Parathyroid adenoma (tissue), 2 donors: ENCODE results near the gene ZNF385A.

Source experiments
- H2AFZ ChIP-seq: fragments of 300-600 bp; sonication (generic); one replicate; pipeline ENCODE4 v1.7.0; 2017; ENCODE audit warnings: antibody characterized with exemption, mild to moderate bottlenecking
- H3K27ac ChIP-seq: fragments of 300-600 bp; sonication (generic); one replicate; pipeline ENCODE4 v1.7.0; 2017
- H3K27me3 ChIP-seq: fragments of 300-600 bp; sonication (generic); one replicate; pipeline ENCODE4 v1.7.0; 2017; ENCODE audit warnings: low read length; ENCODE audit not compliant: control insufficient read depth, insufficient read depth
- H3K36me3 ChIP-seq: fragments of 300-600 bp; sonication (generic); one replicate; pipeline ENCODE4 v1.7.0; 2017; ENCODE audit warnings: low read length; ENCODE audit not compliant: control insufficient read depth, insufficient read depth
- H3K4me1 ChIP-seq: fragments of 300-600 bp; sonication (generic); one replicate; pipeline ENCODE4 v1.7.0; 2017; ENCODE audit warnings: control low read depth
- H3K4me2 ChIP-seq: fragments of 300-600 bp; sonication (generic); one replicate; pipeline ENCODE4 v1.7.0; 2017; ENCODE audit warnings: low read length
- H3K4me3 ChIP-seq: fragments of 300-600 bp; sonication (generic); one replicate; pipeline ENCODE4 v1.7.0; 2017; ENCODE audit warnings: low read depth, low read length
- H3K79me2 ChIP-seq: fragments of 300-600 bp; sonication (generic); one replicate; pipeline ENCODE4 v1.7.0; 2017; ENCODE audit warnings: control low read depth
- H3K9ac ChIP-seq: fragments of 300-600 bp; sonication (generic); one replicate; pipeline ENCODE4 v1.7.0; 2017; ENCODE audit warnings: mild to moderate bottlenecking
- H3K9me3 ChIP-seq: fragments of 300-600 bp; sonication (generic); one replicate; pipeline ENCODE4 v1.7.0; 2017; ENCODE audit warnings: low read length; ENCODE audit not compliant: control insufficient read depth
- CTCF ChIP-seq: fragments of 300-600 bp; sonication (generic); IDR thresholded peaks from one replicate; pipeline ENCODE4 v1.7.0; 2017; ENCODE audit warnings: antibody characterized with exemption, mild to moderate bottlenecking
- donor health status: primary hyperparathyroidism.

Gene ZNF385A

GRCh38 chr12:54337280-54337842 lies 47.2 kb downstream of the ZNF385A start:
- Histone ChIP-seq H3K4me3 (no peak overlapping the region), H3K36me3 (no peaks in the 10 kb centered on the region), H3K27me3 (no peaks in the 10 kb centered on the region), H2AFZ (no peak overlapping the region), H3K4me1 (peaks cover 5% of the 10 kb centered on the region), H3K9ac (no peak overlapping the region), H3K9me3 (no peaks in the 10 kb centered on the region), H3K79me2 (peaks cover 23% of the 10 kb centered on the region), H3K4me2 (peak overlapping the region; percentile 1), H3K27ac (no peak overlapping the region)
- peak; percentile 24 for TF ChIP-seq CTCF

- no peaks in the 10 kb centered on the region for H3K36me3 ChIP-seq
- H3K79me2 ChIP-seq = peaks cover 47% of the 10 kb centered on the region
- no peak for TF ChIP-seq CTCF
- no peak overlapping the region for H3K9ac ChIP-seq
- H3K9me3 ChIP-seq = no peaks in the 10 kb centered on the region
- H3K4me2 ChIP-seq = no peak overlapping the region
- H2AFZ ChIP-seq = no peak overlapping the region
- H3K27ac ChIP-seq = no peak overlapping the region
- H3K27me3 ChIP-seq = no peaks in the 10 kb centered on the region
- H3K4me1 ChIP-seq = peaks cover 5% of the 10 kb centered on the region
- H3K4me3 ChIP-seq = no peak overlapping the region
Observed at GRCh38 chr12:54333420-54334034, 51.0 kb downstream of the ZNF385A start.

GRCh38 chr12:54331461-54331860 lies 53.1 kb downstream of the ZNF385A start:
- no peaks in the 10 kb centered on the region for H3K4me1 ChIP-seq
- H3K27ac ChIP-seq = no peak overlapping the region
- no peak overlapping the region for H2AFZ ChIP-seq
- H3K4me2 ChIP-seq = no peak overlapping the region
- no peak overlapping the region for H3K9ac ChIP-seq
- no peak overlapping the region for H3K4me3 ChIP-seq
- H3K9me3 ChIP-seq = no peaks in the 10 kb centered on the region
- TF ChIP-seq CTCF = no peak
- H3K79me2 ChIP-seq = peaks cover 65% of the 10 kb centered on the region
- H3K27me3 ChIP-seq = no peaks in the 10 kb centered on the region
- H3K36me3 ChIP-seq = no peaks in the 10 kb centered on the region

DNA sequence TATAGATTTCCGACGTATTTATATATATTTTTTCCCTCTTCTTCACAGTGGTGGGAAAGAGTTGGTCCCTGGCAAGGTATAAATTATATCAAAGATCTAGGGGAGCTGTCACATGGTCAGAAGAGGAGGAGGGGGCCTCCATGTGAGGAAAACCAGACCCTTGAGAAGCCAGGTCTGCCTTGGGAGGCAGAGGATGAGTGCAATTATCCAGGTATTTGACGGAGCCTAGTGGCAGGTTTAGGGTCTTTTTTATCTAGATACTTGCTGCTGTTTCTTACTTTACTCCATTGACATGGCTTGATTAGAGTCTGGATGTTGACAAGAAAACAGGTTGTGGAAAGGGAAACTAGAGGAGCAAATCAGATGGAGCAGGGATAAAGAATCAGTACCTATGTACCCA lies 54.1 kb downstream of the ZNF385A start:
- Histone ChIP-seq H3K4me2 (no peak overlapping the region), H3K4me1 (no peaks in the 10 kb centered on the region), H3K4me3 (no peak overlapping the region), H3K9me3 (no peaks in the 10 kb centered on the region), H3K27me3 (no peaks in the 10 kb centered on the region), H3K27ac (no peak overlapping the region), H2AFZ (no peak overlapping the region), H3K9ac (no peak overlapping the region), H3K79me2 (peaks cover 70% of the 10 kb centered on the region), H3K36me3 (no peaks in the 10 kb centered on the region)
- no peak for TF ChIP-seq CTCF

- Histone ChIP-seq H3K36me3 (no peaks in the 10 kb centered on the region), H3K9me3 (no peaks in the 10 kb centered on the region), H3K79me2 (peaks cover 69% of the 10 kb centered on the region), H2AFZ (no peak overlapping the region), H3K4me3 (no peak overlapping the region), H3K4me1 (no peaks in the 10 kb centered on the region), H3K27me3 (no peaks in the 10 kb centered on the region), H3K27ac (no peak overlapping the region), H3K9ac (no peak overlapping the region), H3K4me2 (no peak overlapping the region)
- TF ChIP-seq CTCF = no peak
Observed at GRCh38 chr12:54329759-54330158, 54.8 kb downstream of the ZNF385A start.
